ENCODE data around the gene SPIRE1.

The SPIRE1 gene

GRCh38 chr18:12657684-12658425, at the start of gene SPIRE1:
Gene SPIRE1, minus strand, starts transcription at chr18:12658107. Its CDS starts 241 bp downstream, at chr18:12657866.
- DNase-seq, result peak; percentile 31 to 49

- peak; percentile 10 to 28 for DNase-seq
Measured at GRCh38 chr18:12703664-12704063, 45.8 kb upstream of the SPIRE1 start.

- no peak for DNase-seq
Measured at GRCh38 chr18:12703096-12703567, 45.2 kb upstream of the SPIRE1 start.

- DNase-seq, result peak; percentile 84 to 88
Measured at GRCh38 chr18:12702221-12703095, 44.6 kb upstream of the SPIRE1 start, which contains the start of the genes CEP76 and PSMG2. Gene CEP76, minus strand, starts transcription at chr18:12702723. Its CDS starts 175 bp downstream, at chr18:12702548. Gene PSMG2, plus strand, starts transcription at chr18:12703042. Its CDS starts 66 bp downstream, at chr18:12703108.

GRCh38 chr18:12701161-12701560, 43.3 kb upstream of the SPIRE1 start:
- no peak for DNase-seq

GRCh38 chr18:12699747-12700146, 41.8 kb upstream of the SPIRE1 start:
- DNase-seq, result no peak

- DNase-seq, result no peak
Measured at GRCh38 chr18:12694032-12694431, 36.1 kb upstream of the SPIRE1 start.

- no peak for DNase-seq
Measured at GRCh38 chr18:12692206-12692605, 34.3 kb upstream of the SPIRE1 start.

- no peak for DNase-seq
Measured at GRCh38 chr18:12689256-12689850, 31.4 kb upstream of the SPIRE1 start.

GRCh38 chr18:12686100-12686499, 28.2 kb upstream of the SPIRE1 start:
- DNase-seq, result no peak

GRCh38 chr18:12679183-12679786, 21.4 kb upstream of the SPIRE1 start:
- no peak for DNase-seq

- DNase-seq, result no peak
Measured at GRCh38 chr18:12668041-12668440, 10.1 kb upstream of the SPIRE1 start.

- peak; percentile 32 to 50 for DNase-seq
Measured at GRCh38 chr18:12659904-12660605, 2.1 kb upstream of the SPIRE1 start.

GRCh38 chr18:12658426-12659138, 675 bp upstream of the SPIRE1 start:
- DNase-seq, result peak in 1 of 2 experiments; percentile 24

GRCh38 chr18:12656938-12657683, 796 bp downstream of the SPIRE1 start:
- DNase-seq, result peak in 1 of 2 experiments; percentile 29

GRCh38 chr18:12656605-12656937, 1.3 kb downstream of the SPIRE1 start:
- DNase-seq, result no peak

- DNase-seq, result no peak
Measured at GRCh38 chr18:12654971-12655370, 2.9 kb downstream of the SPIRE1 start.

GRCh38 chr18:12652861-12653401, 5.0 kb downstream of the SPIRE1 start:
- DNase-seq, result peak in 1 of 2 experiments; percentile 21

GRCh38 chr18:12651651-12652050, 6.3 kb downstream of the SPIRE1 start:
- no peak for DNase-seq

- DNase-seq, result no peak
Measured at GRCh38 chr18:12647773-12648172, 10.1 kb downstream of the SPIRE1 start.
